Mesenchymal stem cell (in vitro differentiated cells and primary cell): ENCODE data around the gene LEMD2.

Experiments
- DNase-seq: peaks from one replicate; pipeline ENCODE4 v3.0.0-alpha.2; 2013
- H2AFZ ChIP-seq: one replicate; pipeline ENCODE4 v1.6.1; 2013; ENCODE audit warnings: low read depth, mild to moderate bottlenecking, control low read depth, inconsistent platforms, low read length, moderate library complexity
- H2AK5ac ChIP-seq: 2 replicates; pipeline ENCODE4 v1.6.1; 2013; ENCODE audit warnings: low read length, moderate library complexity, mild to moderate bottlenecking, inconsistent platforms; ENCODE audit not compliant: severe bottlenecking
- H2BK120ac ChIP-seq: one replicate; pipeline ENCODE4 v1.6.1; 2013; ENCODE audit warnings: low read depth, mild to moderate bottlenecking, inconsistent platforms, low read length, moderate library complexity
- H2BK12ac ChIP-seq, 2 experiments: one replicate each; pipeline ENCODE4 v1.6.1; 2013; ENCODE audit warnings: inconsistent platforms in 2 of 2, low read length in 2 of 2, mild to moderate bottlenecking in 2 of 2, moderate library complexity in 2 of 2, control low read depth in 1 of 2
- H2BK15ac ChIP-seq: one replicate; pipeline ENCODE4 v1.6.1; 2013; ENCODE audit warnings: mild to moderate bottlenecking, low read depth, inconsistent platforms; ENCODE audit not compliant: poor library complexity, severe bottlenecking
- H2BK5ac ChIP-seq: 2 replicates; pipeline ENCODE4 v1.6.1; 2013; ENCODE audit warnings: low read depth, mild to moderate bottlenecking, low read length, control low read depth, inconsistent platforms; ENCODE audit not compliant: poor library complexity, severe bottlenecking
- H3K14ac ChIP-seq, 2 experiments: one replicate each; pipeline ENCODE4 v1.6.1; 2013; ENCODE audit warnings: inconsistent platforms in 2 of 2, low read length in 2 of 2, control low read depth in 1 of 2, mild to moderate bottlenecking in 1 of 2, moderate library complexity in 1 of 2
- H3K18ac ChIP-seq, 2 experiments: one replicate each; pipeline ENCODE4 v1.6.1; 2013; ENCODE audit warnings: inconsistent platforms in 2 of 2, low read length in 2 of 2, control low read depth in 1 of 2, low read depth in 1 of 2, mild to moderate bottlenecking in 1 of 2
- H3K23ac ChIP-seq, 2 experiments: one replicate each; pipeline ENCODE4 v1.6.1; 2013; ENCODE audit warnings: inconsistent platforms in 2 of 2, low read length in 2 of 2, mild to moderate bottlenecking in 2 of 2, moderate library complexity in 2 of 2, control low read depth in 1 of 2
- H3K27ac ChIP-seq: 2 replicates; pipeline ENCODE4 v1.5.1; 2013; ENCODE audit warnings: mild to moderate bottlenecking, moderate library complexity, low read length, control low read depth, inconsistent platforms; ENCODE audit not compliant: poor library complexity, severe bottlenecking
- H3K27me3 ChIP-seq, 2 experiments: 2 replicates each; pipeline versions ENCODE4 v1.6.1 to v1.7.0; 2013; ENCODE audit warnings: low read length in 2 of 2, mild to moderate bottlenecking in 2 of 2, moderate library complexity in 2 of 2, control low read depth in 1 of 2, inconsistent platforms in 1 of 2; ENCODE audit not compliant: control insufficient read depth in 1 of 2, insufficient read depth in 1 of 2
- H3K36me3 ChIP-seq, 2 experiments: 2 replicates each; pipeline versions ENCODE4 v1.6.1 to v1.7.0; 2013; ENCODE audit warnings: low read length in 2 of 2, control low read depth in 1 of 2, inconsistent platforms in 1 of 2, low read depth in 1 of 2, mild to moderate bottlenecking in 1 of 2; ENCODE audit not compliant: insufficient read depth in 2 of 2, control insufficient read depth in 1 of 2
- H3K4ac ChIP-seq, 2 experiments: one replicate each; pipeline ENCODE4 v1.6.1; 2013; ENCODE audit warnings: inconsistent platforms in 2 of 2, low read length in 2 of 2, mild to moderate bottlenecking in 2 of 2, moderate library complexity in 2 of 2, control low read depth in 1 of 2, low read depth in 1 of 2
- H3K4me1 ChIP-seq: 2 replicates; pipeline ENCODE4 v1.6.1; 2013; ENCODE audit warnings: low read depth, low read length, control low read depth; ENCODE audit not compliant: control insufficient read depth, insufficient read depth
- H3K4me2 ChIP-seq: 2 replicates; pipeline ENCODE4 v1.6.1; 2013; ENCODE audit warnings: low read length, mild to moderate bottlenecking, inconsistent platforms; ENCODE audit not compliant: poor library complexity, severe bottlenecking
- H3K4me3 ChIP-seq, 2 experiments: 2 replicates each; pipeline versions ENCODE4 v1.5.1 to v1.7.0; 2013; ENCODE audit warnings: low read length in 2 of 2, mild to moderate bottlenecking in 2 of 2, control low read depth in 1 of 2, low read depth in 1 of 2; ENCODE audit not compliant: insufficient read depth in 1 of 2
- H3K79me1 ChIP-seq: replicated peaks from 2 replicates; pipeline ENCODE4 v1.6.1; 2013; ENCODE audit warnings: mild to moderate bottlenecking, control low read depth, low read length, inconsistent platforms; ENCODE audit not compliant: poor library complexity, severe bottlenecking
- H3K9ac ChIP-seq: 2 replicates; pipeline ENCODE4 v1.7.0; 2013; ENCODE audit warnings: mild to moderate bottlenecking, low read length, moderate library complexity
- H3K9me3 ChIP-seq: 2 replicates; pipeline ENCODE4 v1.7.0; 2013; ENCODE audit warnings: mild to moderate bottlenecking, low read length; ENCODE audit not compliant: control insufficient read depth
- H4K8ac ChIP-seq: one replicate; pipeline ENCODE4 v1.6.1; 2013; ENCODE audit warnings: inconsistent platforms, mild to moderate bottlenecking, low read length, moderate library complexity
- H4K91ac ChIP-seq: one replicate; pipeline ENCODE4 v1.6.1; 2013; ENCODE audit warnings: mild to moderate bottlenecking, low read length, inconsistent platforms
- WGBS: methylation state at CpG from one replicate; pipeline ENCODE4 v1.1.7; 2013; ENCODE audit warnings: mixed read lengths; 5-methylcytosine and 5-hydroxymethylcytosine counted together

The LEMD2 gene

DNA sequence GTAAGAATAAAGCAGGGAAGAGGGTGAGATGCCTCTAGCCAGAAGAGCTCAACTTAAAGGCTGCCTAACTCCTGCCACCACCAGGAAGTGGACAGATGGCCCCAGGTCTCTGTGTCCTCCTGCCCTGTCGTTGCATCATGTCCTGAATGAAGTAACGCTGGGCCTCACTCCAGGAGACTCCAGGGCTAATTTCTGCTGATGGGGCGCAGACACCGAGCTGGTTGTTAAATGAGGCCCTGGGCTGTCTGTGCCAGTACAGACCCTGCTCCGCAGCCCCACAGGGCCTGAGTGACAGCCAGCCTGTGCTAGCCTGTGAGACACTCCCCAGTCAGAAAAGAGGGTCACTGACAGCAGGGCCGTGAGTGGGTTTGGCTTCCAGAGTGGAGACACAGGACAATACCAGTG lies 48.7 kb downstream of the LEMD2 start:
- H3K27ac ChIP-seq: no peak overlapping the region
- H2AFZ ChIP-seq: no peak overlapping the region
- no peak overlapping the region for H3K9ac ChIP-seq
- H3K36me3 ChIP-seq: peaks cover 0 to 55% of the 10 kb centered on the region in 2 experiments
- H2AK5ac ChIP-seq: no peak overlapping the region
- peak; percentile 51 for DNase-seq
- no peak overlapping the region for H3K4me2 ChIP-seq
- 83% methylated on average over 6 of the region's 6 CpGs for WGBS
- H2BK15ac ChIP-seq: no peak overlapping the region
- no peak overlapping the region for H2BK12ac ChIP-seq
- H3K4ac ChIP-seq: no peak overlapping the region
- H4K91ac ChIP-seq: no peak overlapping the region
- no peak overlapping the region for H2BK5ac ChIP-seq
- peaks cover 26% of the 10 kb centered on the region for H3K4me1 ChIP-seq
- peaks cover 24% of the 10 kb centered on the region for H3K79me1 ChIP-seq
- H3K9me3 ChIP-seq: no peaks in the 10 kb centered on the region
- peak overlapping the region in 1 of 2 experiments; percentile 26 for H3K14ac ChIP-seq
- H3K23ac ChIP-seq: no peak overlapping the region
- H4K8ac ChIP-seq: no peak overlapping the region
- no peak overlapping the region for H2BK120ac ChIP-seq
- peaks cover 0 to 58% of the 10 kb centered on the region in 2 experiments for H3K27me3 ChIP-seq
- no peak overlapping the region for H3K18ac ChIP-seq
- no peak overlapping the region for H3K4me3 ChIP-seq

DNA sequence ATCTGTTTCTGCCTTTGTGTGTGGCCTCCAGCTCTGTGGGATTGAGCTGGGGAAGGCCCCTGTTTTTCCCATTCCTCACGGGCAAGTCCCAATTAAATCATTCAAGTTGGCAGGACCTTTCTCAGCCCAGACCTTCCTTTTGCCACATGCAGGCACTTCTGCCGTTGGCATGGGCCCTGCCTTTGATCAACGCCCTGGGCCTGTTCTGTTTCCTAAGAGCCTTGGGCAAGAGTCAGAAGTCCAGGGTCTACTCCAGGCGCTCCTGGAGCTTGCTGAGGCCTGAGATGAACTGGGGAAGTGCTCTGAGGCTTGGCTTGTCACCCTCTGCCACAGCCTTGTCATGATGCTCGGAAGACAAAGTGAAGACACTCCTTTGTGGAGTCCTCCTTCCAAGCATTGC lies 49.4 kb downstream of the LEMD2 start:
- Histone ChIP-seq H3K14ac (peak overlapping the region in 1 of 2 experiments; percentile 22), H3K4me1 (peaks cover 21% of the 10 kb centered on the region), H3K27ac (no peak overlapping the region), H4K8ac (peak overlapping the region; percentile 0), H3K4ac (no peak overlapping the region), H3K79me1 (peaks cover 24% of the 10 kb centered on the region), H2BK120ac (no peak overlapping the region), H3K4me3 (no peak overlapping the region), H2AFZ (no peak overlapping the region), H2BK5ac (no peak overlapping the region), H3K27me3 (peaks cover 0 to 54% of the 10 kb centered on the region in 2 experiments), H2BK12ac (no peak overlapping the region), H2BK15ac (no peak overlapping the region), H3K18ac (no peak overlapping the region), H3K9me3 (no peaks in the 10 kb centered on the region), H2AK5ac (no peak overlapping the region), H3K4me2 (no peak overlapping the region), H3K23ac (peak overlapping the region in 1 of 2 experiments; percentile 17), H3K36me3 (peaks cover 0 to 62% of the 10 kb centered on the region in 2 experiments), H4K91ac (peak overlapping the region; percentile 67), H3K9ac (no peak overlapping the region)
- 94% methylated on average over 5 of the region's 5 CpGs for WGBS
- no peak for DNase-seq

DNA sequence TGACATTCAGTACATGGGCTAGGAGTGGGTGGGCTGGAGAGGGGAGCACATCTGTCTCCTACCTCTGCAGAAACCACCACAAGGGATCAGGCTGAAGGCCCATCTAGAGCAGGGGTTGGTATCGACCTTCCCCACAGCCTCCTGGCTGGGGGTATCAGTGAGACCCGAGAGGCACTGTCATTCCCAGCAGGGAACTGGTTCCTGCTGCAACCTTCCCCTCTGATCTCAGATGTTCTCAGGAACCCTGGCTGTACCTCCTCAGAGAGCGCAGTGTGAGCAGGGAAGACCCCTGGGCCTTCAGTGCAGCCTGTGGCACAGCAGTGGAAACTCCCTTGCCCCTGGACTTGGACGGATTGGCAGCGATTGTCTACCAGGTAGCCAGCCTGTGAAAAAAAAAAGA lies 50.1 kb downstream of the LEMD2 start:
- Histone ChIP-seq H4K91ac (peak overlapping the region; percentile 31), H3K9ac (no peak overlapping the region), H4K8ac (no peak overlapping the region), H3K4ac (no peak overlapping the region), H2AFZ (no peak overlapping the region), H3K27ac (no peak overlapping the region), H3K14ac (no peak overlapping the region), H2AK5ac (no peak overlapping the region), H2BK12ac (no peak overlapping the region), H3K27me3 (peaks cover 0 to 50% of the 10 kb centered on the region in 2 experiments), H2BK120ac (no peak overlapping the region), H3K79me1 (peaks cover 24% of the 10 kb centered on the region), H3K23ac (no peak overlapping the region), H3K4me3 (no peak overlapping the region), H2BK5ac (no peak overlapping the region), H2BK15ac (no peak overlapping the region), H3K4me1 (peaks cover 17% of the 10 kb centered on the region), H3K18ac (no peak overlapping the region), H3K9me3 (no peaks in the 10 kb centered on the region), H3K36me3 (peaks cover 0 to 67% of the 10 kb centered on the region in 2 experiments), H3K4me2 (no peak overlapping the region)
- DNase-seq: no peak
- WGBS: 86% methylated on average over 5 of the region's 5 CpGs

DNA sequence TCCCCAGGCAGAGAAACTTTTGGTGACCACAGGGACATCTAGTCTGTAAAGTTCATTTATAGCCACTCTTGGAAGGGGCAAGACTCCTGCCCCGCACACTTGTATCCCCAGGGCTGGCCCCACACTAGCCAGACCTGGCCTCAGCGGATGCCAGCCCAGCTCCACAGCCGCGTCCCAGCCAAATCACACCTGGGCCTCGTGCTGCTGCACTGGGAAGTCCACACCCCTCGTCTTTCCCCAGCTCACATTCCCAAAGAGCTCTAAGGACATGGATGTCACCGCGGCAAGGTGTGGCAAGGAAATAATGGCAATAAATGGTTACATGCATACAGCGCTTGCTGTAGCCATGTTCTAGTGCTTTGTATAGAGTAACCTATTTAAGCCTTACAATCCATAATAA lies 50.8 kb downstream of the LEMD2 start:
- peaks cover 0 to 42% of the 10 kb centered on the region in 2 experiments for H3K27me3 ChIP-seq
- H2AK5ac ChIP-seq: no peak overlapping the region
- no peak overlapping the region for H2BK15ac ChIP-seq
- 89% methylated on average over 7 of the region's 9 CpGs for WGBS
- H3K4ac ChIP-seq: no peak overlapping the region
- no peak overlapping the region for H2BK5ac ChIP-seq
- no peak overlapping the region for H3K14ac ChIP-seq
- H4K8ac ChIP-seq: no peak overlapping the region
- H3K18ac ChIP-seq: no peak overlapping the region
- no peak overlapping the region for H2AFZ ChIP-seq
- no peak overlapping the region for H3K4me3 ChIP-seq
- H3K9ac ChIP-seq: no peak overlapping the region
- peaks cover 17% of the 10 kb centered on the region for H3K4me1 ChIP-seq
- no peak for DNase-seq
- H3K79me1 ChIP-seq: peaks cover 26% of the 10 kb centered on the region
- H3K36me3 ChIP-seq: peaks cover 0 to 73% of the 10 kb centered on the region in 2 experiments
- H2BK120ac ChIP-seq: no peak overlapping the region
- no peak overlapping the region for H2BK12ac ChIP-seq
- H3K9me3 ChIP-seq: no peaks in the 10 kb centered on the region
- no peak overlapping the region for H4K91ac ChIP-seq
- H3K4me2 ChIP-seq: no peak overlapping the region
- no peak overlapping the region for H3K27ac ChIP-seq
- H3K23ac ChIP-seq: no peak overlapping the region
